ENCODE measurements around the gene MYPN. TPM values are rescaled to one million over a fixed set of nuclear protein-coding genes. Genes with fewer than 3 reads are reported as not detected.

Gene MYPN
- total RNA-seq, 1 experiment from 2014 or later: 0.37 TPM

DNA sequence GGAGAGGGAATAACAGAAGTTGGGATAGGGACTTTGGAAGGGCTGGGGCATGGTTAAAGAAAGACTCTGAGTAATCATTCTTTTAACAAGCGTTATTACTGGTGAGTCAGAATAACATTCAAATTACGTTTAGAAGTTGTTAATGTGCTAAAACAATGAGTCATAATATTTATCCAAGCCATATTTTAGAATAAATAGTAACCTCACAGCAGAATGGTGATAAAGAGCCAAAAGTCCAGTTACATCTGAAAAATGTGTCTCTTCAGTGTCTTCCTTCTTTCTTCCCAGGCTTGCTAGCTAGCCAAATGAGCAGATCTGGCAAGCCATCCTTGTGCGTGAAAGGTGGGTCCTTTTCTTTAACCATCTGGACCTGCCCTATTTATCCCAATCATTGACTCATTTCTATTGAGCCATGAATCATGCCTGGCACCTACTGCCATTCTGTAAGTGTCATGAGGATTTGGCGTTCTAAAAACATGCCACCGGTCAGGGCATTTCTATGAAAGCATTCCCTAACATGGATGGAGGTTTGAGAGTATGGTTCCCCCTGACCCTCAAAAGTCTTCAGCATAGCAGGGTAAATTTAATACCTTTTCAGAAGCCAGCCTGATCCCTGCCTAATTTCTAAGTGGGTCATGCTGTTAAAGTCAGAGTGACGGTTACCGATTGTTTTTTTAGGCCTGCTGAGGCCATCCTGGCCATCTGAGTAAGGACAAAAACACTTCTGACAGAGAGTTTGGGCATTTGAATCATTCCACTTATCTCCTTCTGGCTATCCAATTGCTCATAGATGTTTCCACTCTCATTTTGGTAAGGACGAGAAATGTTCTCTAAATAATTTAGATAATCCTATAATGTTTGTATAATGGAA is 26.9 kb downstream of the MYPN start:
- intact Hi-C loops (cut with micrococcal nuclease): loop anchor here (1.0 kb wide), 2 partner anchors 17 to 39 kb away; no protein-coding TSS in a partner anchor
- CTCF ChIA-PET: interaction anchor here (0.6 to 1.9 kb wide), 4 partner anchors 19 to 271 kb away, joined by 3 to 8 read pairs (median 4); no protein-coding TSS in a partner anchor
- peak overlapping the region; percentile 2 for H3K4me3 Mint-ChIP-seq (ENCODE audit: unreplicated experiment)

DNA sequence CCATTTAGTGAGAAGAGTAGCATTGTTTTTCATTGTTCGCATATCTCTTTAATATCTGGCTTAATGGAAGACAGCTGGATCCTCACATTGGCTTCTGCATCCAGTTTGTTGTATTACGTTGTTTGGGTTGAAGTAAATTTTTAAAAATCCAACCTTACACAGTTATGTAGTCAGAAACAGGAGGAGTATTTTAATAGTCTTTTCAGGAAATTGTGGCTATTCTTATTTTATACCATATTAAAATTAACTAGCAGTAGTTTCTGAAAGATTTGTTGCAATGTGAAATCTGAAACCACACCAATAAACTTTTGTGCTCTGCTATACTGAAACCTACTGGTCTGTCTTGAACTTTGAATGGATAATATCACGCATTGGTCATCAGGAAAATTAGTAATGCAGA is 27.9 kb downstream of the MYPN start:
- H3K27me3 Mint-ChIP-seq (ENCODE audit: insufficient read depth, unreplicated experiment): no peaks in the 10 kb centered on the region
- no peaks in the 10 kb centered on the region for H3K9me3 Mint-ChIP-seq (ENCODE audit: unreplicated experiment)
- peak overlapping the region; percentile 54 for H3K27ac Mint-ChIP-seq (ENCODE audit: low read depth, unreplicated experiment)
- ChIA-PET CTCF (interaction anchor here (0.6 to 1.9 kb wide), 2 partner anchors 21 to 54 kb away, joined by 3 to 8 read pairs; no protein-coding TSS in a partner anchor), POLR2A (interaction anchor here (0.6 to 2.7 kb wide), 7 partner anchors 16 to 497 kb away, joined by 3 to 10 read pairs (median 4); no protein-coding TSS in a partner anchor)
- no peak for DNase-seq (ENCODE audit: unreplicated experiment)
- H3K4me3 Mint-ChIP-seq (ENCODE audit: unreplicated experiment): no peak overlapping the region
- intact Hi-C loops (cut with micrococcal nuclease): no loop called here
- H3K4me1 Mint-ChIP-seq (ENCODE audit: insufficient read depth, unreplicated experiment): peaks cover 12% of the 10 kb centered on the region
- TF ChIP-seq, protein P1, sequence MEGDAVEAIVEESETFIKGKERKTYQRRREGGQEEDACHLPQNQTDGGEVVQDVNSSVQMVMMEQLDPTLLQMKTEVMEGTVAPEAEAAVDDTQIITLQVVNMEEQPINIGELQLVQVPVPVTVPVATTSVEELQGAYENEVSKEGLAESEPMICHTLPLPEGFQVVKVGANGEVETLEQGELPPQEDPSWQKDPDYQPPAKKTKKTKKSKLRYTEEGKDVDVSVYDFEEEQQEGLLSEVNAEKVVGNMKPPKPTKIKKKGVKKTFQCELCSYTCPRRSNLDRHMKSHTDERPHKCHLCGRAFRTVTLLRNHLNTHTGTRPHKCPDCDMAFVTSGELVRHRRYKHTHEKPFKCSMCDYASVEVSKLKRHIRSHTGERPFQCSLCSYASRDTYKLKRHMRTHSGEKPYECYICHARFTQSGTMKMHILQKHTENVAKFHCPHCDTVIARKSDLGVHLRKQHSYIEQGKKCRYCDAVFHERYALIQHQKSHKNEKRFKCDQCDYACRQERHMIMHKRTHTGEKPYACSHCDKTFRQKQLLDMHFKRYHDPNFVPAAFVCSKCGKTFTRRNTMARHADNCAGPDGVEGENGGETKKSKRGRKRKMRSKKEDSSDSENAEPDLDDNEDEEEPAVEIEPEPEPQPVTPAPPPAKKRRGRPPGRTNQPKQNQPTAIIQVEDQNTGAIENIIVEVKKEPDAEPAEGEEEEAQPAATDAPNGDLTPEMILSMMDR (IDR thresholded peaks at IDR 0.05; ENCODE audit: unreplicated experiment): no peak
- no TSS peak for BruUV-seq (replicated peaks)
- peaks cover 7% of the 10 kb centered on the region for H3K36me3 Mint-ChIP-seq (ENCODE audit: insufficient read depth, unreplicated experiment)

More for the DNA sequence above, 26.9 kb downstream of the MYPN start:
- H3K27ac Mint-ChIP-seq (ENCODE audit: low read depth, unreplicated experiment): peak overlapping the region; percentile 54
- POLR2A ChIA-PET: interaction anchor here (0.6 to 2.7 kb wide), 14 partner anchors 11 to 316 kb away, joined by 3 to 10 read pairs (median 5); partner anchors contain the start of gene MYPN
- H3K4me1 Mint-ChIP-seq (ENCODE audit: insufficient read depth, unreplicated experiment): peaks cover 12% of the 10 kb centered on the region
- TSS peak; percentile 74 for BruUV-seq (replicated peaks)
- TF ChIP-seq, protein P1 (IDR thresholded peaks at IDR 0.05; ENCODE audit: unreplicated experiment): no peak
- peaks cover 7% of the 10 kb centered on the region for H3K36me3 Mint-ChIP-seq (ENCODE audit: insufficient read depth, unreplicated experiment)
- no peaks in the 10 kb centered on the region for H3K9me3 Mint-ChIP-seq (ENCODE audit: unreplicated experiment)
- peak; percentile 83 for DNase-seq (ENCODE audit: unreplicated experiment)
- H3K27me3 Mint-ChIP-seq (ENCODE audit: insufficient read depth, unreplicated experiment): no peaks in the 10 kb centered on the region

- POLR2A ChIA-PET: no interaction called here
- TF ChIP-seq, protein P1 (IDR thresholded peaks at IDR 0.05; ENCODE audit: unreplicated experiment): no peak
- H3K36me3 Mint-ChIP-seq (ENCODE audit: insufficient read depth, unreplicated experiment): peaks cover 7% of the 10 kb centered on the region
Observed at GRCh38 chr10:68138526-68138925, 29.2 kb downstream of the MYPN start.

More at GRCh38 chr10:68138526-68138925, 29.2 kb downstream of the MYPN start:
- no peak for DNase-seq (ENCODE audit: unreplicated experiment)
- no peak overlapping the region for H3K4me3 Mint-ChIP-seq (ENCODE audit: unreplicated experiment)
- intact Hi-C loops (cut with micrococcal nuclease): no loop called here
- no peaks in the 10 kb centered on the region for H3K9me3 Mint-ChIP-seq (ENCODE audit: unreplicated experiment)
- H3K27me3 Mint-ChIP-seq (ENCODE audit: insufficient read depth, unreplicated experiment): no peaks in the 10 kb centered on the region
- H3K4me1 Mint-ChIP-seq (ENCODE audit: insufficient read depth, unreplicated experiment): peaks cover 12% of the 10 kb centered on the region
- no peak overlapping the region for H3K27ac Mint-ChIP-seq (ENCODE audit: low read depth, unreplicated experiment)
- BruUV-seq (replicated peaks): no TSS peak
- CTCF ChIA-PET: no interaction called here

Measured in MCF 10A (cell line).